ENCODE measurements around the gene RFESD.
A peak's percentile ranks its signal among the peaks of the same experiment; 100 is the strongest.
"Not testable (repeated sequence)": the region's sequence is repeated elsewhere in the genome, so short reads cannot be mapped to it uniquely, and the experiment has no call there.

RFESD gene

GRCh38 chr5:95634081-95634480, 12.5 kb upstream of the RFESD start:
- no peak overlapping the region for H3K4me3 ChIP-seq (ENCODE audit: low read depth in 1 of 2, low read length in 1 of 2)
- H3K27ac ChIP-seq = no peak overlapping the region
- H3K4me1 ChIP-seq (ENCODE audit: control insufficient read depth in 1 of 2, insufficient read depth in 1 of 2, low read depth in 1 of 2, low read length in 1 of 2) = peaks cover 0 to 3% of the 10 kb centered on the region in 2 experiments
- no peak for TF ChIP-seq CTCF (IDR thresholded peaks at IDR 0.05)
- H3K27me3 ChIP-seq = no peaks in the 10 kb centered on the region
- no peaks in the 10 kb centered on the region for H3K36me3 ChIP-seq
- no peaks in the 10 kb centered on the region for H3K9me3 ChIP-seq

- Histone ChIP-seq H3K27me3 (no peaks in the 10 kb centered on the region), H3K36me3 (no peaks in the 10 kb centered on the region), H3K4me1 (ENCODE audit: control insufficient read depth in 1 of 2, insufficient read depth in 1 of 2, low read depth in 1 of 2, low read length in 1 of 2) (no peaks in the 10 kb centered on the region), H3K9me3 (no peaks in the 10 kb centered on the region), H3K4me3 (ENCODE audit: low read depth in 1 of 2, low read length in 1 of 2) (no peak overlapping the region), H3K27ac (no peak overlapping the region)
- TF ChIP-seq CTCF (IDR thresholded peaks at IDR 0.05) = no peak
Observed at GRCh38 chr5:95638632-95639031, 7.9 kb upstream of the RFESD start.

GRCh38 chr5:95641741-95642220, 4.8 kb upstream of the RFESD start:
- no peaks in the 10 kb centered on the region for H3K27me3 ChIP-seq
- no peak for TF ChIP-seq CTCF (IDR thresholded peaks at IDR 0.05)
- no peaks in the 10 kb centered on the region for H3K9me3 ChIP-seq
- no peaks in the 10 kb centered on the region for H3K36me3 ChIP-seq
- no peak overlapping the region for H3K27ac ChIP-seq
- peaks cover 0 to 7% of the 10 kb centered on the region in 2 experiments for H3K4me1 ChIP-seq (ENCODE audit: control insufficient read depth in 1 of 2, insufficient read depth in 1 of 2, low read depth in 1 of 2, low read length in 1 of 2)
- no peak overlapping the region for H3K4me3 ChIP-seq (ENCODE audit: low read depth in 1 of 2, low read length in 1 of 2)

GRCh38 chr5:95643152-95643551, 3.4 kb upstream of the RFESD start:
- Histone ChIP-seq H3K4me1 (ENCODE audit: control insufficient read depth in 1 of 2, insufficient read depth in 1 of 2, low read depth in 1 of 2, low read length in 1 of 2) (peaks cover 5 to 16% of the 10 kb centered on the region in 2 experiments), H3K27me3 (no peaks in the 10 kb centered on the region), H3K27ac (no peak overlapping the region), H3K36me3 (no peaks in the 10 kb centered on the region), H3K9me3 (no peaks in the 10 kb centered on the region), H3K4me3 (ENCODE audit: low read depth in 1 of 2, low read length in 1 of 2) (no peak overlapping the region)
- TF ChIP-seq CTCF (IDR thresholded peaks at IDR 0.05) = no peak

- Histone ChIP-seq H3K27me3 (no peaks in the 10 kb centered on the region), H3K36me3 (no peaks in the 10 kb centered on the region), H3K4me1 (ENCODE audit: control insufficient read depth in 1 of 2, insufficient read depth in 1 of 2, low read depth in 1 of 2, low read length in 1 of 2) (peaks cover 5 to 16% of the 10 kb centered on the region in 2 experiments), H3K27ac (no peak overlapping the region), H3K9me3 (no peaks in the 10 kb centered on the region), H3K4me3 (ENCODE audit: low read depth in 1 of 2, low read length in 1 of 2) (no peak overlapping the region)
- TF ChIP-seq CTCF (IDR thresholded peaks at IDR 0.05) = no peak
Observed at GRCh38 chr5:95644351-95645042, 2.1 kb upstream of the RFESD start.

- peak overlapping the region; percentile 57 for H3K27ac ChIP-seq
- not testable (repeated sequence) for H3K9me3 ChIP-seq, H3K36me3 ChIP-seq, H3K27me3 ChIP-seq
- H3K4me1 ChIP-seq (ENCODE audit: control insufficient read depth in 1 of 2, insufficient read depth in 1 of 2, low read depth in 1 of 2, low read length in 1 of 2) = peaks cover 5 to 16% of the 10 kb centered on the region in 2 experiments
- H3K4me3 ChIP-seq (ENCODE audit: low read depth in 1 of 2, low read length in 1 of 2) = peak overlapping the region; percentile 70
Observed at GRCh38 chr5:95646226-95646568, 380 bp upstream of the RFESD start.

Measured in neutrophil (primary cell).